BE2C (cell line): ENCODE measurements around the gene ASB3.

Experiments
- DNase-seq: peaks from one replicate; pipeline ENCODE4 v3.0.0-alpha.2; 2020
- H3K27me3 ChIP-seq: fragments of 250-450 bp; sonication (Bioruptor Pico); 2 replicates; pipeline ENCODE4 v1.5.1; 2020; ENCODE audit warnings: mild to moderate bottlenecking
- H3K36me3 ChIP-seq: fragments of 250-450 bp; sonication (Bioruptor Pico); 2 replicates; pipeline ENCODE4 v1.5.1; 2020; ENCODE audit warnings: mild to moderate bottlenecking
- H3K4me1 ChIP-seq: fragments of 250-450 bp; sonication (Bioruptor Pico); 2 replicates; pipeline ENCODE4 v1.5.1; 2020
- H3K4me3 ChIP-seq: 2 replicates; pipeline ENCODE4 v1.5.1; 2011; ENCODE audit warnings: low read depth, low read length
- H3K9me3 ChIP-seq: fragments of 250-450 bp; sonication (Bioruptor Pico); 2 replicates; pipeline ENCODE4 v1.5.1; 2020
- TF ChIP-seq, protein P1 (sequence below): IDR thresholded peaks from 2 replicates; pipeline ENCODE4 v1.5.1; 2012; ENCODE audit warnings: mild to moderate bottlenecking, low read depth, low read length

The ASB3 gene

GRCh38 chr2:53793821-53794220, 7.1 kb upstream of the ASB3 start:
- no peaks in the 10 kb centered on the region for H3K9me3 ChIP-seq
- H3K4me1 ChIP-seq = no peaks in the 10 kb centered on the region
- no peak overlapping the region for H3K4me3 ChIP-seq
- H3K36me3 ChIP-seq = no peaks in the 10 kb centered on the region
- no peaks in the 10 kb centered on the region for H3K27me3 ChIP-seq
- DNase-seq = no peak
- TF ChIP-seq, protein P1, sequence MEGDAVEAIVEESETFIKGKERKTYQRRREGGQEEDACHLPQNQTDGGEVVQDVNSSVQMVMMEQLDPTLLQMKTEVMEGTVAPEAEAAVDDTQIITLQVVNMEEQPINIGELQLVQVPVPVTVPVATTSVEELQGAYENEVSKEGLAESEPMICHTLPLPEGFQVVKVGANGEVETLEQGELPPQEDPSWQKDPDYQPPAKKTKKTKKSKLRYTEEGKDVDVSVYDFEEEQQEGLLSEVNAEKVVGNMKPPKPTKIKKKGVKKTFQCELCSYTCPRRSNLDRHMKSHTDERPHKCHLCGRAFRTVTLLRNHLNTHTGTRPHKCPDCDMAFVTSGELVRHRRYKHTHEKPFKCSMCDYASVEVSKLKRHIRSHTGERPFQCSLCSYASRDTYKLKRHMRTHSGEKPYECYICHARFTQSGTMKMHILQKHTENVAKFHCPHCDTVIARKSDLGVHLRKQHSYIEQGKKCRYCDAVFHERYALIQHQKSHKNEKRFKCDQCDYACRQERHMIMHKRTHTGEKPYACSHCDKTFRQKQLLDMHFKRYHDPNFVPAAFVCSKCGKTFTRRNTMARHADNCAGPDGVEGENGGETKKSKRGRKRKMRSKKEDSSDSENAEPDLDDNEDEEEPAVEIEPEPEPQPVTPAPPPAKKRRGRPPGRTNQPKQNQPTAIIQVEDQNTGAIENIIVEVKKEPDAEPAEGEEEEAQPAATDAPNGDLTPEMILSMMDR = no peak

GRCh38 chr2:53793261-53793660, 6.5 kb upstream of the ASB3 start:
- no peaks in the 10 kb centered on the region for H3K4me1 ChIP-seq
- H3K4me3 ChIP-seq = no peak overlapping the region
- no peaks in the 10 kb centered on the region for H3K36me3 ChIP-seq
- H3K27me3 ChIP-seq = no peaks in the 10 kb centered on the region
- H3K9me3 ChIP-seq = no peaks in the 10 kb centered on the region
- TF ChIP-seq, protein P1 = no peak
- no peak for DNase-seq

DNA sequence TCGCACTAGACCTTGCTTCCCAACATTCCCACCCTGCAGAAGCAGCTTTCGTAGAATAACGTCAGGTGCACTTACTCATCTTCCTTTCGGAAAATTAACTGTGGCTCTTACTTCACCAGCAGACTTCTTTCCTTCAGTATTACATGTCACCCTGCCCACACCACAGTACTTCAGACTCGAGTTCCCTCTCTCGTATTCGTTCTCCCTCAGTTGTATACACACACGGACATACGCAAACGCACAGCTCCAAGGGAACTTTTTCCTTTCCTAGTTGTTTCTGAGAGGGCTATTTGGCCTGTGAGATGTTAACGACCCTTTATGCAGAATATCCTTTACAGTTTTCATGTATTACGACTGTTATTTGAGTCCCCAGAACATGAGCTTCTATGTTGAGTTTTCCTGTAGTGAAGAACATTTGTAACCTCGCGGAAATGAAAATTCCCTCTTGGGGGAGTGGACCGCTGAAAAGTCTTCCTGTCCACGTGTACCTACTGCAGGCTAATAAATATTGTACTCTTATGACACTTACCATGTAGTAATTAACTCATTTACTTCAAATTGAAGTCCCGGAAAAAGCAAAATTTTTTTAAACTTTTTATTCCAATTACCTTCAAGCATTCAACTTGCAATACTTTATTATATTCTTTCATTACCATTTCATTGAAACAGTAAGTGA, 999 bp upstream of the ASB3 start:
- no peak for DNase-seq
- no peaks in the 10 kb centered on the region for H3K27me3 ChIP-seq
- H3K4me3 ChIP-seq = peak overlapping the region; percentile 88
- H3K9me3 ChIP-seq = no peaks in the 10 kb centered on the region
- TF ChIP-seq, protein P1 = no peak
- no peaks in the 10 kb centered on the region for H3K4me1 ChIP-seq
- no peaks in the 10 kb centered on the region; the same call in 1 of the 2 replicates for H3K36me3 ChIP-seq

- no peaks in the 10 kb centered on the region for H3K4me1 ChIP-seq
- DNase-seq = peak; percentile 6
- H3K4me3 ChIP-seq = peak overlapping the region; percentile 88
Measured at GRCh38 chr2:53786352-53786704, 425 bp downstream of the ASB3 start.

GRCh38 chr2:53785366-53785765, 1.4 kb downstream of the ASB3 start:
- no peaks in the 10 kb centered on the region; the same call in 1 of the 2 replicates for H3K36me3 ChIP-seq
- H3K9me3 ChIP-seq = no peaks in the 10 kb centered on the region
- no peaks in the 10 kb centered on the region for H3K4me1 ChIP-seq
- no peak for DNase-seq
- H3K4me3 ChIP-seq = peak overlapping the region; percentile 88
- no peaks in the 10 kb centered on the region for H3K27me3 ChIP-seq
- TF ChIP-seq, protein P1 = no peak

More at GRCh38 chr2:53786352-53786704, 425 bp downstream of the ASB3 start:
- Histone ChIP-seq H3K27me3 (no peaks in the 10 kb centered on the region), H3K9me3 (no peaks in the 10 kb centered on the region), H3K36me3 (no peaks in the 10 kb centered on the region; the same call in 1 of the 2 replicates)
- TF ChIP-seq, protein P1 = no peak

- Histone ChIP-seq H3K9me3 (no peaks in the 10 kb centered on the region), H3K36me3 (no peaks in the 10 kb centered on the region; the same call in 1 of the 2 replicates), H3K4me3 (no peak overlapping the region), H3K27me3 (no peaks in the 10 kb centered on the region), H3K4me1 (no peaks in the 10 kb centered on the region)
- TF ChIP-seq, protein P1 = no peak
- DNase-seq = no peak
Measured at GRCh38 chr2:53784436-53784835, 2.3 kb downstream of the ASB3 start.
